Esophagus muscularis mucosa (tissue), 3 donors: Measurements from ENCODE around the gene TMED4.

Experiments used
- EP300 ChIP-seq: sonication (generic); formaldehyde crosslinking; IDR thresholded peaks from one replicate; pipeline ENCODE4 v1.6.1; 2017; ENCODE audit warnings: antibody characterized with exemption
- POLR2A ChIP-seq: fragments of 450-650 bp; IDR thresholded peaks from one replicate; pipeline ENCODE4 v1.6.1; 2017; ENCODE audit warnings: antibody characterized with exemption, moderate library complexity, mild to moderate bottlenecking, low read depth
- POLR2AphosphoS5 ChIP-seq, 2 donors: sonication (generic); formaldehyde crosslinking; IDR thresholded peaks; one replicate each; pipeline ENCODE4 v1.6.1; 2017; ENCODE audit warnings: antibody characterized with exemption in 2 of 2

- no peak for TF ChIP-seq EP300
- no peak for TF ChIP-seq POLR2A
- no peak for TF ChIP-seq POLR2AphosphoS5 (IDR thresholded peaks at IDR 0.05)
Observed at GRCh38 chr7:44538093-44538797, 43.8 kb downstream of the TMED4 start.
